NB4 (cell line): ENCODE results near the gene SART3.

Experiments
- DNase-seq: peaks from one replicate; pipeline ENCODE4 v3.0.0; 2010; ENCODE audit warnings: low read depth
- H3K4me3 ChIP-seq: one replicate; pipeline ENCODE4 v1.5.1; 2011; ENCODE audit warnings: mild to moderate bottlenecking, low read depth, low read length, moderate library complexity
- MYC ChIP-seq: IDR thresholded peaks from 2 replicates; pipeline ENCODE4 v1.6.1; 2011; ENCODE audit warnings: low read depth, low read length
- POLR2A ChIP-seq: IDR thresholded peaks from 2 replicates; pipeline ENCODE4 v1.6.1; 2011; ENCODE audit warnings: mild to moderate bottlenecking; ENCODE audit not compliant: insufficient read length; ENCODE audit errors: extremely low read depth
- TF ChIP-seq, protein P1 (sequence below): IDR thresholded peaks from 2 replicates; pipeline ENCODE4 v1.6.1; 2011; ENCODE audit warnings: low read depth, low read length
- TF ChIP-seq, protein P2 (sequence below): IDR thresholded peaks from one replicate; pipeline ENCODE4 v1.5.1; 2012; ENCODE audit warnings: low read depth, low read length

Gene SART3

DNA sequence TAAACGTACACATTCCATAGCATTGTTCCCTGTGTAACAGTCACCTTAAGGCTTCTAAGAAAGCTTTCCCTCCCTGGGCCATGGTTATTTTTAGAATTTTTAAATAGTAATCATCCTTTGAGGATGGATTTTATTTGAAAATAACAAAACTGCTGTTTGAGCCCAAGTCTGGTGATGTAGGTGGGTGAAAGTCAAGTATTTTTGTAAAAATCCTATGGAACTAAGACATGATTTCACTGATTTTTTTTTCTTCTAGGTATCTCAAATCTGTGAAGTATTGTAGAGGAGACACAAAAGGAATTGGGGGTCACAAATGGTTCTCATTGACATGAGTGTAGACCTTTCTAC is 2.8 kb upstream of the SART3 start:
- peak overlapping the region; percentile 89 for H3K4me3 ChIP-seq
- TF ChIP-seq POLR2A = no peak

DNA sequence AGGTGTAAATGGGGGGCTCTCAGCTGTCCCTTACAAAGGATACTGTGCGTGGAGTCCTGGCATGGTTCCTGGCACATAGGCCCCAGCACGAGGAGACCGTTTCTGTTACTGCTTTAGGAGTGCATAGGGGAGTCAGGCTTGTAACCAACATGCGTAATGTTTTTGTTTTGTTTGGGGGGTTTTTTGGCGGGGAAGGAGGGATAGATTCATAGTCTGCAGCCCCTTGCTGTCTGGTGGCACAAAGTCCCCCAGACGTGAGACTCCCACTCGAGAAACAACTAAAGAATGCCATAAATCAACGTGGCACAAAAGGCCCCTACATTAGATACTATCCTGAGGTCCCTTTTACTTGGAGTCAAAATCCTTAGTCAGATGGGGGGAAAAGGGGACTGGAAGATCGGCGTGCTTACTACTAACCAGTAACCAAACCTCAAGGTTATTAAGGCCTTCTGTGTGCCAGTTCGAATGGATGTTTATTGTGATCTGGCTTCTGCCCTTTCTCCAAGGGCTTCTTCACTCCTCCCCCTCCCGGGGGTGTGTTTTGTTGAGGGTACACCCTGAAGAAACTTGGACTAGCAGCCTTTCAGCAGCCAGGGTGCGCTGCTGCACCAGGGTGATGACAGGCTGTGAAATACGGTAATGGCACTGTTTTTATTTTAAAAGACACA is 2.3 kb upstream of the SART3 start:
- DNase-seq = peak; percentile 96
- peak overlapping the region; percentile 89 for H3K4me3 ChIP-seq
- TF ChIP-seq, protein P1, sequence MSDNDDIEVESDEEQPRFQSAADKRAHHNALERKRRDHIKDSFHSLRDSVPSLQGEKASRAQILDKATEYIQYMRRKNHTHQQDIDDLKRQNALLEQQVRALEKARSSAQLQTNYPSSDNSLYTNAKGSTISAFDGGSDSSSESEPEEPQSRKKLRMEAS = peak; percentile 31; the same call in 1 of the 2 replicates
- peak; percentile 64 for TF ChIP-seq MYC
- peak; percentile 19 for TF ChIP-seq POLR2A
- TF ChIP-seq, protein P2, sequence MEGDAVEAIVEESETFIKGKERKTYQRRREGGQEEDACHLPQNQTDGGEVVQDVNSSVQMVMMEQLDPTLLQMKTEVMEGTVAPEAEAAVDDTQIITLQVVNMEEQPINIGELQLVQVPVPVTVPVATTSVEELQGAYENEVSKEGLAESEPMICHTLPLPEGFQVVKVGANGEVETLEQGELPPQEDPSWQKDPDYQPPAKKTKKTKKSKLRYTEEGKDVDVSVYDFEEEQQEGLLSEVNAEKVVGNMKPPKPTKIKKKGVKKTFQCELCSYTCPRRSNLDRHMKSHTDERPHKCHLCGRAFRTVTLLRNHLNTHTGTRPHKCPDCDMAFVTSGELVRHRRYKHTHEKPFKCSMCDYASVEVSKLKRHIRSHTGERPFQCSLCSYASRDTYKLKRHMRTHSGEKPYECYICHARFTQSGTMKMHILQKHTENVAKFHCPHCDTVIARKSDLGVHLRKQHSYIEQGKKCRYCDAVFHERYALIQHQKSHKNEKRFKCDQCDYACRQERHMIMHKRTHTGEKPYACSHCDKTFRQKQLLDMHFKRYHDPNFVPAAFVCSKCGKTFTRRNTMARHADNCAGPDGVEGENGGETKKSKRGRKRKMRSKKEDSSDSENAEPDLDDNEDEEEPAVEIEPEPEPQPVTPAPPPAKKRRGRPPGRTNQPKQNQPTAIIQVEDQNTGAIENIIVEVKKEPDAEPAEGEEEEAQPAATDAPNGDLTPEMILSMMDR = peak; percentile 96

More for the DNA sequence above, 2.8 kb upstream of the SART3 start:
- DNase-seq = no peak

DNA sequence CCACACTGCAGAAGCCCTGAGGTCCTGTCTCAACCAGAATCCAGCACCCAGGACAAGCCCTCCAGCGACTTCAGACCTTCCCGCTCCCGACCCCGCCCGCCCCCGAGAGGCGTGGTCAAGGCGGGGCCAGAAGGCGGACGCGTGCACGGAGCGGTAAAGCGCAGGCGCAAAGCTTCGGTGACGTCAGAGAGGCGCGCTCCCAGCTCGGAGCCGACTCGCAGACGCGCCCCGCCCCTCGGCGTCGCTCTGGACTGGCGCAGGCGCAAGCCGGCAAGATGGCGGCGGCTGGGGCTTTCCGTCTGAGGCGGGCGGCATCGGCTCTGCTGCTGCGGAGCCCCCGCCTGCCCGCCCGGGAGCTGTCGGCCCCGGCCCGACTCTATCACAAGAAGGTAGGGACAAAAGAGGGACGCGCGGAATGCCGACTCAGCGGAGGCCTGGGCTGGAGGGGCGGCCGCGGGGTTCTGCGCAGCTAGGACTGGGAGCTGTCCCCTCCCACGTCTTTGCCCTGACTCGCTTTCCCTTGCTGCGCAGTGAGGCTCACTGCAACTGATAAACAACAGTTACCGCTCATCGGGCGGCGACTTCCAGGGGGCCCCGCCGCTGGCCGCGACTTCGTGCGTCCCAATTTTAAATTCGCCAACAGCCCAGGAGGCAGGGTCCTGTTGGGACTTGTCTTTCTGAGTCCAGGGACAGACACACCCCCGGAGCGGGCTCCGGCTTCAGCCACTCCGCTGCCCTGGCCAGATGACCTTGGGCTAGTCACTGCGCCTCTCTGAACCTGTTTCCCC is 1.6 kb upstream of the SART3 start, which contains the start of gene ISCU:
TSS of gene ISCU (plus strand) at position 249 of the 788 bp plus-strand sequence. CDS start at position 276, 27 bp downstream.
- peak; percentile 100 for DNase-seq
- TF ChIP-seq, protein P1 = peak; percentile 56; the same call in 1 of the 2 replicates
- TF ChIP-seq, protein P2 = no peak
- TF ChIP-seq POLR2A (peak; percentile 70), MYC (peak; percentile 56)
- H3K4me3 ChIP-seq = peak within 1 kb of the TSS; percentile 98

DNA sequence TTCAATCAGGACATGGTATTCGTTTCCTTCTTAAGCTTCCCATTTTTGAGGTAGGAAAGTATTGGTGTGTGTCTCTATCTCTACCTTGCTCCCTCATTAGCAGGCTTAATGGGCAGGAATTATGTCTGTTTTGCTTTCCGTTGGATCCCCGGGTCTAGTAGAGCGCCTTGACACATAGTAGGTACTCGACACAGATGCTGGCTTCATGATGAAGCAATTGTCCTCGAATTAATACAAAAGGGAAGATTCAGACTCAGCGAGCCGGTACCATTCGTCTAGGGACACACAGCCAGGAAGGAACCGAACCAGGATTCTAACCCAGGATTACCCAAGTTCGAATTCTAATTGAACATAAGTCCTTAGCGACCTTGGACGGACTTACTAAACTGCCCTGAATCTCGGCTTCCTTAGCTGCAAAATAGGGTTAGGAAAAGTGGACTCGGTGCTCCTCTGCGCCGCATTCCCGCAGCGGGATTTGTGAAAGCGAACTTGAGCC is 927 bp upstream of the SART3 start:
- TF ChIP-seq MYC (no peak), POLR2A (no peak)
- TF ChIP-seq, protein P1 = no peak
- TF ChIP-seq, protein P2 = no peak
- DNase-seq = no peak
- H3K4me3 ChIP-seq = peak overlapping the region; percentile 98

DNA sequence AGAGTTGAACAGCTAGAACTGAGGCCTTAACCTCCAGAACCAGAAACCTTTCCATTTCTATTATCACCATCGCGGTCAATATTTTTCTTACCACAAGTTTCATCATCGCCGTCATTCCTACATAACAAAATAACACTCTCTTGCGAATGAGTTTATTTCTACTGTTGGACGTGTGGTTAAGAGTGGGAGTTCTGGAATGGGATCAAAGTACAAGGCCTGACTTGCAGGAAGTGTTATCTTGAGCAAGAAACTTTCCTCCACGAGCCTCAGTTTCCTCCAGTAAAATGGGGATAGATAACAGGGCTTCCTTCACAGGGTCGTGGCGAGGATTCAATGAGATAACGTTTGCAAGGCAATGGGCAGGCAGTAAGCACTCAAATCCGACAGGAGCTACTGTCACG is 652 bp downstream of the SART3 start:
- peak; percentile 62 for DNase-seq
- TF ChIP-seq MYC (no peak), POLR2A (no peak)
- TF ChIP-seq, protein P2 = no peak
- TF ChIP-seq, protein P1 = no peak
- H3K4me3 ChIP-seq = peak overlapping the region; percentile 98

DNA sequence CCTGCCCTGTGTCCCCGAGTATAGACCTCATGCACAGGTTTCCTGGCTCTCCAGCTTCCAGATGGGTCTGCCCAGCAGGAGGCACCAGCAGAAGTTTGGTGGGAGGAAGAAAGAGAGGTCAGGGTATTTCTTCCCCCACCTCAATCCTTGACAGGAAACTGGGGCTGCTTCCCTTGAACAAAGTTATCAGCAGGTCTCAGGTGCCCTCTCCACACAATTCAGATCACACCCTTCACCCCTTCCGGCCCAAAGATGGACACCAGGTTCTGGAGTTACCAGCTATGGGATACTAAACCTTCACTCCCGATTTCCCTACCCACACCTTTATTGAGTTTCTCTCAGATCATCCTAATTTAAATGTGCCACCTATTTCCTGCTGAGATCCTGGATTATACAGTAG is 1.2 kb downstream of the SART3 start:
- DNase-seq = peak; percentile 33
- H3K4me3 ChIP-seq = peak overlapping the region; percentile 98

More for the DNA sequence above, 1.2 kb downstream of the SART3 start:
- TF ChIP-seq, protein P1 = no peak
- TF ChIP-seq, protein P2 = no peak
- TF ChIP-seq POLR2A (no peak), MYC (no peak)
